Left renal pelvis (tissue), 4 donors: ENCODE data around the gene IWS1. TPM values are rescaled to one million over a fixed set of nuclear protein-coding genes. Genes with fewer than 3 reads are reported as not detected.
A peak's percentile ranks its signal among the peaks of the same experiment; 100 is the strongest.
"Not testable (repeated sequence)": the region's sequence is repeated elsewhere in the genome, so short reads cannot be mapped to it uniquely, and the experiment has no call there.

Source experiments
- DNase-seq, 4 donors: peaks; one replicate each; pipeline ENCODE4 v3.0.0-alpha.2; 2013; ENCODE audit warnings: low read depth in 4 of 4, low spot score in 3 of 4
- polyA plus RNA-seq, 4 donors: library from polyadenylated mRNA; unstranded; fragments of 120-200 nt; gene quantifications; one replicate each; pipeline ENCODE4 v1.2.1, GENCODE V29; 2013; ENCODE audit not compliant: insufficient read length in 4 of 4

IWS1 gene
- polyA plus RNA-seq, 4 donors = 47.3 to 78.0 (median 71.1) TPM

DNA sequence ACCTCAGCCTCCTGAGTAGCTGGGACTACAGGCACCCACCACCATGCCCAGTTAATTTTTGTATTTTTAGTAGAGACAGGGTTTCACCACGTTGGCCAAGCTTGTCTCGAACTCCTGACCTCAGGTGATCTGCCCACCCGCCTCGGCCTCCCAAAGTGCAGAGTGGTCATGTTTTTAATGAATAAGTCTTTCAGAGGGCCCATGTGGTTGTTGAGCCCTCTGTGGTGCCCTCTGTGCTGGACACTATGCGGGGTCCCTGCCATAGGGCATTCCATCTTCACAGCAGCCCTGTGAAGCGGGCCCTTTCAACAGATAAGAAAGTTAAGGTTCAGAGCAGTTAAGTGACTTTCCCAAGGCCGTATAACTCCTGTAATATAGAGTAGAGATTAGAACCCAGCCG is 35.1 kb upstream of the IWS1 start:
- no peak for DNase-seq

DNA sequence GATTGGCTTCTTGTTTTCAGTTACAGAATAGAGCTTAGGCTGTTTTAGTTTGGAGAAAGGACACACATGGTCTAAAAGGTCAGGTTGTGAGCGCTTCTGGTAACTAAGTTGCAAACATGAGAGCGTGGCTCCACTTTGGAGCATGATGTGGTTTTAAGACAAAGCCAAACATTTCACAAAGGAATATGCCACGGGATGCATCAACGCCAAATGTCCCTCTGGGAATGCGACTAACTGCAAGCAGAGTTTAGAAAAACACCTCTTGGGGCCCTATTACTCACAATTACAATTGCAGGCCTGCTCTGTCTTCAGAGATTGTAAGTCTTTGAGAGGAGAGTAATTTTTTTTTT is 34.6 kb upstream of the IWS1 start:
- no peak for DNase-seq

DNA sequence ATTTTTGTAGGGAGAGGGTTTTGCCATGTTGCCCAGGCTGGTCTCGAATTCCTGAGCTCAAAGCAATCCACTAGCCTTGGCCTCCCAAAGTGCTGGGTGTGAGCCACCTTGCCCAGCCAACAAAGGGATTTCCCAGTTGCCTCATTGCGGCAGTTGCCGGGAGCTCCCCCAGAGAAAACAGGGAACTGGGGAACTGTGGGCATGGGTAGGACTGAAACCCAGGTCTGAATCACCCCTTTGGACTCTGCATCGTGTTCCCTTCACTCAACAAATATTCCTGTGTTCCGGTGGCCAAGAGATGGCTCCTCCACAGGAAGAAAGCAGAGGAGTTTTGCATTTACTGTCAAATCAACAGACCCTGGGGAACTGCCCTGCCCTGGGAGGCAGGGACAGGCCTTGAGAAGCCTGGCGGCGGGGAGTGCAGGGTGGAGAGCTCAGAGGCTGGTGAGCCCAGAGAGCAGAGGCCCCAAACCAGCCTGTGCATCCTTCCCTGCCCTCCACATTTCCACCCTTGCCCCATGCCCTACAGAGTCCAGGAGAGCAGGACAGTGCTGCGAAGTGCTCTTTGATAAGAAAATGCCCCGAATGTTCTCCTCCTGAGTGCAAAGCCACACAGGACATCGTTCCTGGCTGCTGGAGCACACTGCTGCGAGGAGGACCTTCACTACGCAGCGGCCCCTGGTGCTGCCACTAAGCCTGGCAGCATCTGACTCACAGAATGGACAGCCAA is 34.1 kb upstream of the IWS1 start:
- no peak for DNase-seq

DNA sequence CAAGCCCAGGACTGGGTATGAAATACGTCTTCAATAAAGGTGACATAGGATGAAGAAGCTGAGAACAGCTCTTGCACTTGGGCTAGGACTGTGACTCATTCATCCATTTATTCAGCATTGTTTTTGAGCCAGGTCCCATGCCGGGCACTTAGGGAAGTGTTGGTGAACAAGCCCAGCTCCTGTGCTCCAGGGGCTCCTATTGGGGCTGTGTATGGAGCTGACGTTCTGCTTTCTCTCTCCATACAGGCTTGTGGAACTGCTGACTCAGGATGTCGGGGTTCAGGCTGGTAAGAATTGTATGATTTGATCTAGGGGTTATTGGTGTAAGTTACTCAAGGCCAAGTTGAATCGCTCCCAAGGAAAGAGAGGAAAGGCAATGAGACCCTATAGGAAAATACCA is 33.2 kb upstream of the IWS1 start:
- DNase-seq = no peak

DNA sequence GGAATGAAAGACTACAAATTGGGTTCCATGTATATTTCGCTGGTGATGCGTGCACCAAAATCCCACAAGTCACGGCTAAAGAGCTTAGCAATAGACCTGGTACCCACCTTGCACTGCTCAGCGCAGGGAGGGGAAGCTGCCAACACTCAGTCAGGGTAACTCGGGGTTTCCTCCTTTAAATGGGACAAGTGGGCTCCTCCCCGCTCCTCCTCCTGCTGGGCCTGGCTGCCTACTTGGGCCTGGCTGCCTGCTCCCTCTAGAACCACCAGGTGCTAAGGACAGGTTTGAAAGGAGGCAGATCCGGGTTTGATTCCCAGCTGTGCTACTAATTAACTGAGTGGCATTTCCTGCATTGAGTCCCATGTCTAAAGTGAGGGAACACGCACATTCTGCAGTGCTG is 32.6 kb upstream of the IWS1 start:
- DNase-seq = no peak

DNA sequence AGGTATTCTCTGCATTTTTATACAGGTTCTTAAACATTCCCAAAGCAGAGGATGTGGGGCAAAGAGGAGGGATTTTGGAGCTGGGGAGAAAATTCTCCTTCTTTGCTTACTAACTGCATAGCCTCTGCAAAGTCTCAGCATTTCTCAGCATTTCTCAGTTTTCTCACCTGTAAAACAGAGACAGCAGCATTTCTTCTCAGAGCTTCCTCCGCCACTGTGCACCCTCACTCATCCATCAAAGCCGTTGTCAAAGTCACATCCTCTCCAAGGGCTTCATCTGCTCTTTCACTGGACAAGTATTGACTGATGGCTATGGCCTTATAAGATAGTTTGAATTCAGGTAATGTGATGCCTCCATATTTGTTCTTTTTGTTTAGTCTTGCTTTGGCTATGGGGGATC is 26.6 kb upstream of the IWS1 start:
- DNase-seq = no peak

DNA sequence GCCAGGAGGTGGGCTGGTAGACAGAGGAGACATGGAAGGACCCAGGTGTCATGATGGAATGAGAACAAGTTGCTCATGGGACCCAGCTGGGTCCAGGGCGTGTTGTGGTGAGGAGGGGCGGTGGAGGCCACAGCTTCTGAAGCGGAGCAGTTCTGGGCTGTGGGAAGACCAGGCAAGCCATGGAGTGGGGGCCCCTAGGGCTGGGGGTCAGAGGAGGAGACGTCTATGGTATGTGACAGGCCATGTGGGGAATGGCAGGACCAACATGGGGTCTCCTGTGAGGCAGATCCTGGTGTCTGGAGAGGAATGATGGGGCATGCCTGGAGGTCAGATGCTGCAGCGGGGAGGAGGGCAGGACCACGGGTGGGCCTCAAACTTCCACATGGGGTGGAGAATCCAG is 26.0 kb upstream of the IWS1 start:
- DNase-seq = no peak

DNA sequence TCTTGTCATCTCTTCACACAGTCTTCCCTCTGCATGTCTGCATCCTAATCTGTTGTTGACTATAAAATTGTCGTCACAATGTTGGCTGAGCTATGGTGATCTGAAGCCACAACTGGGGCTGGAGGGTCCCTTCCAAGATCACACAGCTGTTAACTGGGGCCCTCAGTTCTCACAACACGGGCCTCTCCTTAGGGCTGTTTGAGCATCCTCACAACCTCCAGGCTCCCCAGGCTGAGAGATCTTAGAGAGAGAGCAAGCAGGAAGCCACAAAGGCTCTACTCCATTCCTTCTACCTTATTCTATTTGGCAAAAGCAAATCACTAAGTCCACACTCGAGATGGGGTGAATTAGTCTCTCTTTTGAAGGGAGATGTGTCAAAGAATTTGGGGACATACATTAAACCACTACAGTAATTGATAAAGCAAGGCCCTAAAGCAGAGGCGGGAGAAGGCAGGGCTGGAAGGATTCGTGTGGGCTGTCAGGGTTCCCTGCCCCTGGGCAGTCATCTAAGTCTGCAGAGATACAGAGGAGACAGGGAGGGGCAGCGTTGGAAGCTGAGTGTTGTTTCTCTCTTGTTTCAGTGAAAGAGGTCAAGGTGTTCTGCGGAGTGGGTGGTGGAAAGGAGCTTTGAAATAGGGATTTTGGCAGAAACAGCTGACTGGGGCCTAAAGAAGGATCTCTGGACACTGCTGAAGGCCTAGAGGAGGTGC is 25.1 kb upstream of the IWS1 start:
- no peak for DNase-seq

DNA sequence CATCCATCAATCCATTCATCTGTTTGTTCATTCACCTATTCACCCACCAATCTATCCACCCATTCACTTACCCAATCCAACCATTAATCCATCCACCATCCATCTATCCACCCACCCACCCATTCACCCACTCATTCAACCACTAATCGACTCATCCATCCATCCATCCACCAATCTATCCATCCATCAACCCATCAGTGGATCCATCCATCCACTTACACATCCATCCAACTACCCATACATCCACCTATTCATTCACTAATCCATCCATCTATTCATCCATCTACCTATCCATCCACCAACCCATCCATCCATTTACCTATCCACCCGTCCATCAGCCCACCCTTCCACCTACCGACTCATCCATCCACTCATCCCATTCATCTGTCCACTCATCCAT is 20.5 kb upstream of the IWS1 start:
- no peak for DNase-seq

DNA sequence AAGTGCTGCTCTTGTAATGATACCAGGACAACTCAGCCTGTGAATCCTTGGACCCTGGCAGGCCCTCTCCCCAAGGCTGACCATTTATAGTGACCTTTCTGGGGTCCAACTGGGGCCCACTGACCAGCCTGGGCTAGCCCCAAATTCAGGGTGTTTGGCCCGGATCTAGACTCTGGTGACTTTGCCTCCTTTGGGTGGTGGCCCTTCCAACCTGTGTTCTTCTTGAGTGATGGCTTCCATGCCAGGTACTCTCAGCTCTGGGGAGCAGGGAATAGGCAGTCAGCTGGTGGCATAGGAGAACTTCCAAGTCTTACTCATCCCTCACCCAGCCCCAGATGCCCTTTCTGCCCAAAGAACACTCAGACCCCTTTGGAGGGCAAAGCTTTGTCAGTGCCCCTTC is 19.5 kb upstream of the IWS1 start:
- DNase-seq = no peak

DNA sequence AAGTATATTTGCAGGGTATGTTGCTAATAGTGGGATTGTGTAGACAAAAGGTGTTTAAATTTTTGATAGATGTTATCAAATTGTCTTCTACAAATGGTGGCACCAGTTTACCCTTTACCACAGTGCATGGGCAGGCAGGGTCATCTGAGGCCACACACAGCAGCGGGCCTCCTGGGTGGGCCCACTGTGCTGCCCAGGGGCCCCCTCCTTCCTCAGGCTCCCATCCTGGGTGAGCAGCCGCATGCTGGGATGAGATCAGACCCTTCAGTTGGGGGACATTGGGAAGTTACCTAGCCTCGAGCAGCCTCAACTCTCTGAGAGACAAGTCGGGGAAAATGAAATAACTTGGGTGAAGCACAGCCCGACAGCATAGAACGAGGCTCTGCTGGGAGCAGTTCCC is 18.9 kb upstream of the IWS1 start:
- no peak for DNase-seq

DNA sequence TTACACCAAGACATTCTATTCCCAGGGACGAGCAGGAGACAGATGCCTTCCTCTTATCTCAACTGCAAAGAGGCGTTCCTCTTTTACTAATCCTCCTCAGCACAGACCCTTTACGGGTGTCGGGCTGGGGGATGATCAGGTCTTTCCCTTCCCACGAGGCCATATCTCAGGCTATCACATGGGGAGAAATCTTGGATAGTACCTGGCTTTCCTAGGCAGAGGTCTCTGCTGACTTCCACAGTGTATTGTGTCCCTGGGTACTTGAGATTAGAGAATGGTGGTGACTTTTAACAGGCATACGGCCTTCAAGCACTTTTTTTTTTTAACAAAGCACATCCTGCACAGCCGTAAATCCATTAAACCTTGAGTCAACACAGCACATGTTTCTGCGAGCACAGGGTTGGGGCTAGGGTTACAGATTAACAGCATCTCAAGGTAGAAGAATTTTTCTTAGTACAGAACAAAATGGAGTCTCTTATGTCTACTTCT is 16.8 kb upstream of the IWS1 start:
- DNase-seq = not testable (repeated sequence)

DNA sequence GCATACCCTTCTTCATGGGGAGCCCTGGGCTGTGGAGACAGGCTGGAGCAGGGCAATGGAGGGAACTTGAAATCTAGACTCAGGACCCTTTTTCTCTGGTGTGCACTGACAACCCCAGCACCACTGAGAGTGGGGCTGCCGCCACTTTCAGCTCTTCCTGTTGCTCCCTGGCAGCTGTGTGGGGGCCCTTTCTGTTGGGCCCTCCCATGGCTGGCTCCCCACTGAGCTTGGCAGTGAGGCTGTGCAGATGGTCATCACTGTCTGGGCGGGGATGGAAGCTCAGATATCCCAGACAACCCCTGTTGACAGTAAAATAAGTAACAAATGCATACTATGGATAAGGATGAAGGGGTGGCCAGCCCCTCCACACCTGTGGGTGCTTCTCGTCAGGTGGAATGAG is 15.9 kb upstream of the IWS1 start:
- no peak for DNase-seq

DNA sequence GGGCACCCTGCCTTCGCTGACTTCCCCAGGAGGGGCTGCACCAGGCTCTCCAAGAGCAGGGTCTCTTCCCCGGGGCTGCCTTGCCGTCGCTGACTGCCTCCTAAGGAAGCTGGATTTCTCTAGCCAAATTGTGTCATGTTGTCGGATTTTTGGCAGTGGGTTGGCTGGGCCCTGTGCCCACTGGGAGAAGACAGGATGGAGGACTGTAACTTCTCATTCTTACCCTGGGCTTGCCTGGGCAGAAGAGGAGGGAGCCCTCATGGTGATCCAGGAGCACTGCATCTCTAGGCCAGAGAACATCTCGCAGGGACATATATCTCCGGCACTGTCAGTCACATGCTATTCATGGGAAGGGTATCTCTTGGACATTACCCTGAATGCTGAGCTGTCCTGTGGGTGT is 15.5 kb upstream of the IWS1 start:
- no peak for DNase-seq

DNA sequence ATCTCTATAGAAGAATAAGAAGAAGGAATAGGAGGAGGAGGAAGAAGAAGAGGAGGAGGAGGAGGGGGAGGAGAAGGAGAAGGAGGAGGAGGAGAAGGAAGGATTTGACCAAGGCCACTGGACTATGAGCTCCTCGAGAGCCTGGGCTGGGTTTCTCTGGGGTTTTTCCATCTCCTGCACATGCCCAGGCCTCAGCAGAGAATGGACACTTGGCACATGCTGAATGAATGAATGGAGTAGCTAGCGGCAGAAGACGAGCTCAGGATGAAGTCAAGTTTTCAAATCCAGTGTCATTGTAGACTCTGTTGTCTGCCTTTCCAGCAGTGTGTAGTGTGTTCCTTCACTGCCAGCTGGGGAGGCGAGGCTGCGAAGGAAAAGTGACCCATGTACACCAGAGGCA is 11.4 kb upstream of the IWS1 start:
- DNase-seq = no peak

DNA sequence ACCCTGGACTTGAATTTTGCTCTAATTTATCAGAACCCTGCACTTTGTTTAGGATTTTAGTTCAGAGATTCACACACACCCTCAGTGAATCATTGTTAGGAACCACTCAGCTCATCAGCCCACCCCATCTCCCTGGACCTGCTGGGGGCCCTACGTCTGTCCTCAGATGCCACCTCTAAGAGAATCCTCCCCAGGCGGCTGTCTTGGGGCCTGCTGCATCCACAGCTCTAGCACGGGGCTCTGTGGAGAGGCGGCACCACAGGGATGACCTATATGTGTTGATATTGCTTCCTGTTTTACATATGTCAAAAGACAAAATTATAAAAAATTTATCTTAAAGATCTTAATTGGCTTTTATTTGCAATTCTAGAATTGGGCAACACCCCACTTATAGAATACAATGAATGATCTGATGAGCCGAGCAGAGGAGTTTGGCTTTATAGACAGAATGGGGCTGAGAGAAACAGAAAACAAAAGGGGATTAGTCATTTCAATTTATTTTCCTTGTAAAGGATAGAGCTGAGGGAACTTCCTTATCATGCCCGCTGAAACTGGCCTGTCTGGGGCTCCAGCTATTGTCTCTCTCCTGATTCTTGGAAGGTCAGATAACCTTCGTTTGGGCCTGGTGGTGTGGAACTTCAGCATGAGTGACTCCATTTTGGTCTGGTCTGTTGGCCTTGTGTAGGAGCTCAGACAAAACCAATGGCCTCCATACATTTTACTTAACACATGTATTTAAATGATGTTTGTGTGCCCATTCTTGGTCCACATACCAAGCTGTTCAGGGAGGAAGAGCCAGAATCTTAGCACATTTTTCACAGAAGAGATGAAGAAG is 10.6 kb upstream of the IWS1 start:
- DNase-seq = no peak

DNA sequence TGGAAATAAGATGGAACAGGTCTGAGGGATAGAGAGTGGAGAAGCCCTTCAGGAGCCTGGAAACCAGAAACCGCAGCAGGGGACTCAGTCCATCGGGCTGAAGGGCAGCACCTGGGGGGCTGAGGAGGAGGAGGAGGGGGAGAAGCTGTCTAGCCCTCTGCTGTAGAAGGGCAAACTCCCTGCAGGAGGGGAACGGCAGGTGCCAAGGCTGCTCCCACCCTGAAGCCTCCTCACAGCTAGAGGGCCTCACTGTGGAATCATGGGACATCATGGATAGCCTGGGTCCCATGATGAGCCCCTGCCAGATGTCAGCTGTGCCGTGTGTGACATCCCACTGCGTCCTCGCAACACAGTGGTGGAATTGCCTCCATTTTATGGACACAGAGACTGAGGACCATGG is 9.6 kb upstream of the IWS1 start:
- DNase-seq = no peak

DNA sequence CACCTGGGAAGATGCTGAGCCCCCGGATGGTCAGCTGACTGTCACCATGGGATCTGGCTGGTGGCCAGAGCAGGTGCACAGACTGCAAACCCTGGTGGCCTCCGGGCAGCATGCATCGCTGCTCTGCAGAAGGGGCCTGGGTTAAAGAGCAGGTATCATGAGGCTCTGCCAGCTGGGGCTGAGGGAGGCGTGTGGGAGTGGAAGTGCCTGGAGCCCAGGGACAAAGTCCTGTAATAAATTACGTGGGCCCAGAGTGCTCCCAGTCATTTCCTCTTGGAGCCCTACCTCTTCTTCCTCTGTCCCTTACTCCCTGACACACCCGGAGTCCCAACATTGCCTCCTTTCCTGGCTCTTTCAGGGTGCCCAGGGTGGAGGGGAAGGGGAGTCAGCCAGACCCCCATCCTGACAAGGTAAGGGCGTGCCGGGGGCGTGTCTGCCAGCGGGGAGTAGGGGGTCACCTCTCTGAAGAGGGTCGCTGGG is 9.2 kb upstream of the IWS1 start, which contains the start of gene MYO7B:
TSS of gene MYO7B (plus strand) at position 262 of the 480 bp plus-strand sequence. CDS start 24,040 bp downstream, outside the sequence.
- peak in 2 of 4 donors; percentile 31 to 57 for DNase-seq

DNA sequence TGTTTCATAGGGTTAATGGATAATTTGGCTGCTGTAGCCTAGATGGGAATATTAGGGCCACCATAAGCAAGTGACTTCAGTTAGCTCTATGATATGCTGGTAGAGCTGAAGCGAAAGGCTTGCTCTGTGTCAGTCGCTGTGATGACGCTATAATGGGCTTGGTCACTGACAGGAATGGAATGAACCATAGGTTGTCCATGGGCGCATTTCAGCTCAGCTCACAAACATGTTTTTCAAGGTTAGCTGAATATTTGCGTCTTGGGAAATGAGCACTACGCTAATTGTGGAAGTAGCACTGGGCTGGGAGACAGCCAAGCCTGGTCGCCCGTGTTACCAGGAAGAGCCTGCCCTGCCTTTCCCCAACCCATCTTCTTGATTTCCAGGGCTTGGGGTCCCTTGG is 6.0 kb upstream of the IWS1 start:
- DNase-seq = no peak

DNA sequence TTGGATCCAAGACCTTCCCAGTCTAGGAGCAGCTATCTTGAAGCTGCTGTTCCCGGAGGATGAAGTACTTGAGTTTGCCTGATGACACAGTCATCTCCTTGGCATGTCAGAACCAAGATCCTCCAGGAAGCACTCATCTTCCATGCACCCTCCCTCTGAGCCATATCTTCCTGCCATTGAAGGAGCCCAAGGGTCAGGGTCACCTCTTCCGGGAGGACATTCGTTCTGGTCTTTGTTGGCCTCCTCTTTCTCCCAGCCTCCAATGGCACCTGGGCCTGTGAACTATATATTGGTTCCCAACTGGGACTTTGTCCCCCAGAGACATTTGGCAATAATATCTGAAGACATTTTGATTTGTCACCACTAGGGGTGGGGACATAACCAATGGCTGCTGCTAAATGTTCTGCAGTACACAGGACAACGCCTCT is 4.9 kb upstream of the IWS1 start:
- no peak for DNase-seq
